ENCODE data around the gene RELA. TPM values are rescaled to one million over a fixed set of nuclear protein-coding genes. Genes with fewer than 3 reads are reported as not detected.
"Not testable (repeated sequence)": the region's sequence is repeated elsewhere in the genome, so short reads cannot be mapped to it uniquely, and the experiment has no call there.

Gene RELA
- total and polyA plus RNA-seq, 2 donors (not counting 3 experiments of a cell fraction or from before 2014, with no cell fraction given) = 78.7 to 105 TPM

GRCh38 chr11:65660908-65661307 lies 1.8 kb downstream of the RELA start:
- H3K9me3 ChIP-seq (replicated peaks; ENCODE audit: control insufficient read depth, insufficient read depth, low read length); H3K4me2 ChIP-seq (ENCODE audit: insufficient read depth, low read length); CTCF ChIA-PET; H3K27ac ChIP-seq (ENCODE audit: insufficient read depth, low read depth, low read length); BruUV-seq (replicated peaks); H3K9ac ChIP-seq (replicated peaks; ENCODE audit: extremely low read depth, insufficient read depth, low read length); dilution Hi-C loops (cut with MboI; ENCODE audit: extremely low pct_ligation_motif_present, low sequenced_read_pairs); H3K4me3 ChIP-seq (replicated peaks in 1 of 3; ENCODE audit: insufficient read depth in 1 of 3, low read depth in 1 of 3, low read length in 3 of 3); FAIRE-seq; H2AFZ ChIP-seq (ENCODE audit: low read depth, low read length); H3K9me1 ChIP-seq (replicated peaks; ENCODE audit: control insufficient read depth, extremely low read depth, insufficient read depth, low read length); POLR2A ChIA-PET; H4K20me1 ChIP-seq (replicated peaks; ENCODE audit: control insufficient read depth, extremely low read depth, insufficient read depth, low read length); H3K27me3 ChIP-seq (ENCODE audit: control insufficient read depth in 2 of 2, insufficient read depth in 2 of 2, low read length in 2 of 2); intact Hi-C loops (cut with micrococcal nuclease); DNase-seq (ENCODE audit: low read depth, low spot score): not testable (repeated sequence)
- peaks cover 18% of the 10 kb centered on the region for H3K4me1 ChIP-seq (ENCODE audit: control insufficient read depth, extremely low read depth, insufficient read depth, low read length)
- peaks cover 21 to 48% of the 10 kb centered on the region in 2 experiments for H3K36me3 ChIP-seq (ENCODE audit: control insufficient read depth in 2 of 2, extremely low read depth in 1 of 2, insufficient read depth in 2 of 2, low read length in 2 of 2)
- H3K79me2 ChIP-seq (ENCODE audit: control insufficient read depth, insufficient read depth, low read length) = peaks cover 39% of the 10 kb centered on the region

GRCh38 chr11:65660038-65660437 lies 2.7 kb downstream of the RELA start:
- Histone ChIP-seq H3K9ac (replicated peaks; ENCODE audit: extremely low read depth, insufficient read depth, low read length) (no peak overlapping the region), H4K20me1 (replicated peaks; ENCODE audit: control insufficient read depth, extremely low read depth, insufficient read depth, low read length) (no peaks in the 10 kb centered on the region), H3K4me3 (replicated peaks in 1 of 3; ENCODE audit: insufficient read depth in 1 of 3, low read depth in 1 of 3, low read length in 3 of 3) (no peak overlapping the region), H3K79me2 (ENCODE audit: control insufficient read depth, insufficient read depth, low read length) (peaks cover 39% of the 10 kb centered on the region), H3K4me2 (ENCODE audit: insufficient read depth, low read length) (no peak overlapping the region), H2AFZ (ENCODE audit: low read depth, low read length) (no peak overlapping the region), H3K9me1 (replicated peaks; ENCODE audit: control insufficient read depth, extremely low read depth, insufficient read depth, low read length) (no peaks in the 10 kb centered on the region), H3K27me3 (ENCODE audit: control insufficient read depth in 2 of 2, insufficient read depth in 2 of 2, low read length in 2 of 2) (no peaks in the 10 kb centered on the region), H3K9me3 (replicated peaks; ENCODE audit: control insufficient read depth, insufficient read depth, low read length) (no peaks in the 10 kb centered on the region), H3K4me1 (ENCODE audit: control insufficient read depth, extremely low read depth, insufficient read depth, low read length) (peaks cover 18% of the 10 kb centered on the region), H3K27ac (ENCODE audit: insufficient read depth, low read depth, low read length) (no peak overlapping the region), H3K36me3 (ENCODE audit: control insufficient read depth in 2 of 2, extremely low read depth in 1 of 2, insufficient read depth in 2 of 2, low read length in 2 of 2) (peaks cover 21 to 57% of the 10 kb centered on the region in 2 experiments)
- ChIA-PET CTCF (no interaction called here), POLR2A (no interaction called here)
- FAIRE-seq (no peak), DNase-seq (ENCODE audit: low read depth, low spot score) (no peak)
- TF ChIP-seq CTCF (IDR thresholded peaks at IDR 0.05; ENCODE audit: extremely low read depth in 1 of 2, insufficient read depth in 1 of 2, low read depth in 1 of 2, low read length in 2 of 2) = no peak
- no peak for TF ChIP-seq JUN (IDR thresholded peaks at IDR 0.05; ENCODE audit: borderline replicate concordance, insufficient read depth, insufficient read length, low read depth)
- no peak for TF ChIP-seq MAX (IDR thresholded peaks at IDR 0.05; ENCODE audit: insufficient read depth, insufficient read length)
- TF ChIP-seq GATA2 (IDR thresholded peaks at IDR 0.05; ENCODE audit: insufficient read depth, insufficient read length, low read depth, low read length) = no peak
- no peak for TF ChIP-seq POLR2A (IDR thresholded peaks at IDR 0.05; ENCODE audit: low read depth, low read length)
- no peak for TF ChIP-seq MYC (IDR thresholded peaks at IDR 0.05; ENCODE audit: low read depth, low read length)
- no peak for TF ChIP-seq POLR2AphosphoS5 (IDR thresholded peaks at IDR 0.05; ENCODE audit: insufficient read depth, low read depth, low read length)
- intact Hi-C loops (cut with micrococcal nuclease) (no loop called here), dilution Hi-C loops (cut with MboI; ENCODE audit: extremely low pct_ligation_motif_present, low sequenced_read_pairs) (no loop called here)
- BruUV-seq (replicated peaks) = no TSS peak

Measured in endothelial cell of umbilical vein (primary cell).